ENCODE results near the gene SOX1.

The SOX1 gene

GRCh38 chr13:112114391-112114790, 47.4 kb downstream of the SOX1 start:
- ChIA-PET CTCF (no interaction called here), POLR2A (no interaction called here)
- TF ChIP-seq CTCF (IDR thresholded peaks at IDR 0.05; ENCODE audit: control extremely low read depth, extremely low read depth, low read depth, missing control alignments), result no peak
- no peak for DNase-seq (ENCODE audit: extremely low spot score)

GRCh38 chr13:112115403-112116091, 48.6 kb downstream of the SOX1 start:
- no peak for DNase-seq (ENCODE audit: extremely low spot score)
- no peak for TF ChIP-seq CTCF (IDR thresholded peaks at IDR 0.05; ENCODE audit: control extremely low read depth, extremely low read depth, low read depth, missing control alignments)
- CTCF ChIA-PET, result no interaction called here
- POLR2A ChIA-PET, result no interaction called here

- CTCF ChIA-PET, result no interaction called here
- no peak for TF ChIP-seq CTCF (IDR thresholded peaks at IDR 0.05; ENCODE audit: control extremely low read depth, extremely low read depth, low read depth, missing control alignments)
- DNase-seq (ENCODE audit: extremely low spot score), result no peak
- POLR2A ChIA-PET, result no interaction called here
Observed at GRCh38 chr13:112116187-112116950, 49.4 kb downstream of the SOX1 start.

GRCh38 chr13:112117258-112117954, 50.5 kb downstream of the SOX1 start:
- DNase-seq (ENCODE audit: extremely low spot score), result no peak
- no peak for TF ChIP-seq CTCF (IDR thresholded peaks at IDR 0.05; ENCODE audit: control extremely low read depth, extremely low read depth, low read depth, missing control alignments)
- ChIA-PET POLR2A (no interaction called here), CTCF (no interaction called here)

GRCh38 chr13:112117955-112118302, 51.0 kb downstream of the SOX1 start:
- ChIA-PET CTCF (no interaction called here), POLR2A (no interaction called here)
- TF ChIP-seq CTCF (IDR thresholded peaks at IDR 0.05; ENCODE audit: control extremely low read depth, extremely low read depth, low read depth, missing control alignments), result no peak
- DNase-seq (ENCODE audit: extremely low spot score), result no peak

GRCh38 chr13:112118451-112119064, 51.6 kb downstream of the SOX1 start:
- TF ChIP-seq CTCF (IDR thresholded peaks at IDR 0.05; ENCODE audit: control extremely low read depth, extremely low read depth, low read depth, missing control alignments), result no peak
- POLR2A ChIA-PET, result no interaction called here
- no peak for DNase-seq (ENCODE audit: extremely low spot score)
- CTCF ChIA-PET, result no interaction called here
